Stimulated activated CD8-positive, alpha-beta memory T cell treated with anti-CD3 and anti-CD28 coated beads, Interleukin-4, amount 100 ng/mL, for 24 hours (primary cell): Measurements from ENCODE around the gene LSS.
A peak's percentile ranks its signal among the peaks of the same experiment; 100 is the strongest.
"Not testable (repeated sequence)": the region's sequence is repeated elsewhere in the genome, so short reads cannot be mapped to it uniquely, and the experiment has no call there.

Experiments
- DNase-seq: peaks from one replicate; pipeline ENCODE4 v3.0.0-alpha.2; 2020; ENCODE audit warnings: low read depth

Gene LSS

DNA sequence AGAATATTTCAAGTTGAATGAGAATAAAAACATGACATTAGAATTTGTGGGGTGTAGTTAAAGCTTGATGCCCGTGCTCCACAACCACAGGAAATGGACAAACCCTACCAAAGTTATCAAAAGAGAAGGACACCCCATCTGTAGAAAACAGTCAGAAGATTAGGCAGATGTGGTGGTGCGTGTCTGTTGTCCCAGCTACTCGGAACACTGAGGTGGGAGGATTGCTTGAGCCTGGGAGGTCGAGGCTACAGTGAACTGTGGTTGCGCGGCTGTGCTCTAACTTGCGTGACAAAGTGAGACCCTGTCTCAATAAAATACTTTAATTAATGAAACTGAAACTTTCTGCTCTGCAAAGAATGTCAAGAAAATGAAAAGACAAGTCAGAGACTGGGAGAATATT, 42.9 kb downstream of the LSS start:
- no peak for DNase-seq

DNA sequence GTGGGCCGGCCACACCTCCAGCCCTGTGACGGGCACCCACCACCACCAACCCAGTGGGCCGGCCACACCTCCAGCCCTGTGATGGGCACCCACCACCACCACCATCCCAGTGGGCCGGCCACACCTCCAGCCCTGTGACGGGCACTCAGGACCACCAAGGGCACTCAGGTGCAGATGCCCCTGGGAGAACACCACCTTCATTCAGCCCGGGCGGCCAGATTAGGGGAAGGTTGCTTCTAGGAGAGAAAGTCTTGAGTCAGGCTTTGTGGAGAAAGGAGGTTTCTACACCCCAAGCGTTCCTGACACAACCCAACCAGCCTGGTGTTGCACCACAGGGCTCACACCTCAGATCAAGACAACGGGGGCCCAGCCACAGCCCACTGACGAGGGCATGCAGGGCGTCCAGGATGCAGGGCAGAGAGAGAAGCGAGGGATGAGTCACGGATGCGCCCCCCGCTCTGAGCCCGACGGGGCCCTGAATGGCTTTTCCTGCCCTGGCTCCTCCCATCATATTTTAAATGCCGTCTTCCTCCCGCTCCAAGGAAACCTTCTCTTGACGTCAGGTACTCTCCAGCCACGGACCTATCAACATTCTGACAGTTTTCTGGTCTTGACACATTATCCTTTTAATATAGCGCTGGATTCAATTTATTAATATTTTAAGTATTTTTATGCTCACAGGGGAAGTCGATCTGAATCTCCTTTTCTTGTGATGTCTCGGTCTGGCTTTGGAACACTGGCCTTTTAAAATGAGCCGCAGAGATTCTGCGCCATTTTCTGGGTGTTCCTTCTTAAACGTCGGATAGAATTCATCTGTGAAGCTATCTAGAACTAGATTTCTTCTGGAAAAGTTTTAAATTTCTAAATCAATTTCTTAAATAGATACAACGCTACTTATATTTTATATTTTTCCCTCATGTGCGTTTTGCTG, 43.7 kb downstream of the LSS start:
- DNase-seq = peak; percentile 48

DNA sequence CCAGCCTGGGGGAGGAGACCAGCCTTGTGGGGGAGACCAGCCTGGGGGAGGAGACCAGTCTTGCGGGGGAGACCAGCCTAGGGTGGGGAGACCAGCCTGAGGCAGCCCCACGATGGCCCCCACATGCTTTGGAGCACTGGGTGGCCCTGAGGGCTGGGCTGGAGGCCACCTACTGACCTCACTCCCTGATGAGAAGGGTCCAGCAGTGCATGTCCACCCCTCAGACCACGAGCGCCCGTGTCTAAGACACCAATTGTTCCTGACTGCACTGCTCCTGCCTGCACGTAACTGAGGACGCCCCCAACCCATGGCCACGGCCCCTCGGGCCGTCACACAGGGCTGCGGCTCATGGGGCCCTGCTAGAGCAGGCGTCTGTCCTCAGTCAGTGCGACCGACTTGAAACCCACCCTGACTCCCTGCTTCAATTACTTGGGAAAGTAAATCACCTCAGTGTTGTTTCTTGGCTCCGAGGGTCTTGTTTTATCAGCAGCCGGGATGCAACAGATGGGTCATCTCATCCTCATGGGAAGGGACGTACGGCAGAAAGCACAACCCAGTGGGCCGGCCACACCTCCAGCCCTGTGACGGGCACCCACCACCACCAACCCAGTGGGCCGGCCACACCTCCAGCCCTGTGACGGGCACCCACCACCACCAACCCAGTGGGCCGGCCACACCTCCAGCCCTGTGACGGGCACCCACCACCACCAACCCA, 44.5 kb downstream of the LSS start, which contains the start of gene SPATC1L:
Gene SPATC1L (minus strand): TSS at position 550 of the 715 bp plus-strand sequence. CDS start 1,643 bp downstream, outside the sequence.
- DNase-seq = peak; percentile 20

DNA sequence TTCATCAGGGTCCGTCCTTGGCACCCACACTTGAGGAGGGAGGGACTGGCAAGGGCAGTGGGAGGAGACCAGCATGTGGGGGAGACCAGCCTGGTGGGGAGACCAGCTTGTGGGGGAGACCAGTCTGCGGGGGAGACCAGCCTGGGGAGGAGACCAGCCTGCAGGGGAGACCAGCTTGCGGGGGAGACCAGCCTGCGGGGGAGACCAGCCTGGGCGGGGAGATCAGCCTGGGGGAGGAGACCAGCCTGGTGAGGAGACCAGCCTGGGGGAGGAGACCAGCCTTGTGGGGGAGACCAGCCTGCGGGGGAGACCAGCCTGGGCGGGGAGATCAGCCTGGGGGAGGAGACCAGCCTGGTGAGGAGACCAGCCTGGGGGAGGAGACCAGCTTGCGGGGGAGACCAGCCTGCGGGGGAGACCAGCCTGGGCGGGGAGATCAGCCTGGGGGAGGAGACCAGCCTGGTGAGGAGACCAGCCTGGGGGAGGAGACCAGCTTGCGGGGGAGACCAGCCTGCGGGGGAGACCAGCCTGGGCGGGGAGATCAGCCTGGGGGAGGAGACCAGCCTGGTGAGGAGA, 45.2 kb downstream of the LSS start:
- not testable (repeated sequence) for DNase-seq

DNA sequence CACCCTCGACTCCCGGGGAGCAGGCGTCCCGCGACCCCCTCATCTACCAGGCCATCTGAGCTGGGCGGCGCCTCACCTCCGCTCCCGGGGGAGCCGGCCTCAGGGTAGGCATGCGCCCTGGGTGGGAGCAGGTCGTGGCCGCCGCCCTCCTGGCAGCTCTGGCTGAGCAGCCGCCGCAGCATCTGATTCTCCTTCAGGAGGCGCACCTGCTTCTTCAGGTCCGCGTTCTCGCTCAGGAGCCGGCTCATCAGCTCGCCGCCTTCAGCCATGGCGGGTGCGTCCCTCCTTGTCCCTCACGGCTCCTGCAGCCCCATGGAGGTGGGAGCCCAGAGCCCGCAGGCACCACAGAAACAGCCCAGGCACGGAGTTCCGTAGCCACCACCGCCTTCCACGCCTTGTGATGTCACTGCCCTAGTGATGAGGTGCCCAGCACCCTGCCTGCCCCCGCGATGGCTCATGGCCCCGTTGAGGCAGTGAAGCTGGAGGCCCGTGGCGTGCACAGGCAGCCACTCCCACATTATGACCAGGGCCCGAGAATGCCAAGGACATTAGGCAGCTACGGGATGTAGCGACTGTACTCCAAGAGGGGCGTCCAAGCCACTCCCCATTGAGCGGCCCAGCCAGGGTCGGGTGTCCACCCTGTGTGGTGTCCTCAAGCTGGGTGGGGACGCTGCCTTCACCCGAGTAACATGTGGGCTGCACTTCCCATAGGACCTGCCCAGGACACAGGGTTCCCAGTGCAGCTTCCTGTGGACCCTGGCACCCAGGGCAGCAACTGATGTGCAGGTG, 45.8 kb downstream of the LSS start:
- no peak for DNase-seq

DNA sequence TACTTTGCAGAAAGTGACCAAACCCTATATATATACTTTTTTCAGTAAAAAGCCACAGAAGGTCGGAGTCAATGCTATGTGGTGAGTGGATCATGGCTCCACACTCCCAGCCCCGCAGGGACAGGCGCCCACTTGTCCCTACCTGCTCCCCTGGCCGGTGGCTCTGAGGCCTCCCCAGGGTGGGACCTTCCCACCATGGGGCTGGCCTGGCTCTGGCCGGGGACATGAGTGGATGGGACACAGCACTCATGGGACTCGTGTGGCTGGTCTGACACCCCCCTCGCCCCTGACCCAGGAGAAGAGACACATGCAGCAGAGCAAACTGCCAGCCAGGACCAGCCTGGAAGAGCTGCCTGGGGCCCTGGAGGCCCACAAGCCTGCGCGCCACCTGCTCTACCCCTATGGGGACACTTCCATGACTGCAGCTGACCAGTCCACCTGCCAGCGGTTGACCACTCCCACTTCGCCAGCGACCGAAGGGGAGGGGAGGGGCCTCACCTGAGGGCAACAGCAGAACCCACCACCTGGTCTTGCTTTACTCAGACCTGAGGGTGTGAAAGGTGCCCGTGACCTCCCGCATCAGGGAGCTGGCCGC, 46.5 kb downstream of the LSS start:
- DNase-seq = no peak

DNA sequence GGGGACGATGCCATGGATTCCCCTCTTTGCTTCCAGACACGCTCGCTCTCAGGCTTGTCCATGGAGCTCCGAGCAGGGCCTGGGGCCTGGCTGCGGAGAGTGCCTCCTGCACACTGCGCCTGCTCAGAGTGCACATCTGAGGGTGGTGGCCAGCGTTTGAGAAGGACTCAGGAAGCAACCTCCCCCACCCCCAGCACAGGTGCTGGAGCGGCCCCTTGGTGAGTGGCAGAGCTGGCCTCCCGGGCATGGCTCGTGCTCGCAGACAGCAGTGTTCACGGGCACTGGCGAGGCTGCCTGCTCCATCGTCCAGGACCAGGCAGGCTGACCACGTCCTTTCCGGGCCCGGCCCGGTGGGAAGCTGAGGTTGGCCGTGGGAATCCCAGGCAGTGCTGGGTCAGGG, 47.1 kb downstream of the LSS start:
- no peak for DNase-seq

DNA sequence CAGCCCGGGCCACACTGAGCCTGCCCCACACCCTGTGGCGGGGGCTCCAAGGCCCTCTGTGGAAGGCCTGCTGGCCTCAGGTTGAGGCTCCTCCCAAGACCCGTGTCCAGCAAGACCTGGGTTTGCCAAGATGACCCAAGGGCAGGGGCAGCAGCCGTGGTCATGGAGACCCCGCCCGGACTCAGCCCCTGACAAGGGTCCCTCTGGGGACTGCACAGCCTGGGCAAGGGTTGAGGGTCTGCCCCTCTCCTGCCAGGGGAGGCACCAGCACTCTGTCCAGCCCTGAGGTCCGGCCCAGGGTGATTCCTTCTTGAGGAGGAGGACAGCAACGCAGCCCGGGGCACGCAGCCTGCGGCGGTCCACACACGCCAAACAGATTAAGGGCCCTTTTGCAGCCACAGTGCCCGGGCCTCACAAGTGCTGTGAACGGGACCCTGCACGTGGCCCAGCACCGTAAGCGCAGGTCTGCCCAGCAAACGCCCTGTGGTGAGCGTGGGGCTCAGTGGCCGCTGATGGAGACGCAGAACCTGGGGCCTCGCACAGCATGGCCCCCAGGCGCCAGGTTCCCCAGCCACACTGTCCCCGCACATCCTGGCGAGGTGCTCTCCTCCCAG, 47.7 kb downstream of the LSS start:
- DNase-seq = no peak

DNA sequence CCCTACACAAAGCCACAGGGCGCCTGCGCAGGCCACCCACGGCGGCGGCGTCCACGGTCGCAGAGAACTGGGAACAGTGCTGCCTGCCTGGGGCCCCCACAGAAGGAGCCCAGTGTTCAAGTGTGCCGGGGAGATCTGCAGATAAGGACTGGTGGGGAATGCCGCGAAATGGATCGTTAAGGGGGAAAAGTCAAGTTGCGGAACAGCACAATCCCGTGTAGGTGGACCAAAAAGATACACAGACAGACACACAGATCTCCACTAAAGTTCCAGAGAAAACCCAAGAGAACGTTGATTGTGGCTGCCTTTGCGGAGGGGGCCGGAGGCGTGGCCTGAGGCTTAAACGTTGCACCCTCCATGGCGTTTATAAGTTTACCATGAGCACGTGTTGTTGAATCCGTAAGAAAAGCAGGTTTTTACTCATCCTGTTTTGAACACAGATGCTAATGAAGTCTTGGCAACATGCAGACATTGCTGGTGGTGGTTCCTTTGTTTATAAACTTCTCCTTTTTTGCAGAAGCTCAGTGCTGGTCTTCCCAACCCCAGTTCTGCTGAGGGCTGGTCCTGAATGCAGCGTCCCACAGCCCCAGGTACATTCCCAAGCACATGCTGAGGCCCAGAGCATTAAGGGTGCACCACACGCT, 48.4 kb downstream of the LSS start:
- DNase-seq = no peak

DNA sequence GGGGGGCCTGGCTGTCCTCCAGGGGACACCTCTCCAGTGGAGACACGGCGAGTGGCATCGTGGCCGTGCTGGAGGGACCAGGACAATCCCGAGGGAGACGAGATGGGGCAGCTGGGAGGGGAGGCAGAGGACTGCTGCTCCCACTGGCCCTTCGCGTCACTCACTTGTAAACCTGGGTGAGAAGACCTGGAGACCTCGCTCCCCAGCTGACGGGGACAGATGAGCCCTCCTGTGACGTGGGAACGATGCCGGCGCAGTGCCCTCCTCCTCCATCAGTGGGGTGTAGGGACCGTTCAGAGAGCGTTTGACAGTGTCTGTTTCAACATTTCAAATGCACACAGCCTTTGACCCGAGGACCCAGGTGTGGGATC, 48.9 kb downstream of the LSS start:
- no peak for DNase-seq

DNA sequence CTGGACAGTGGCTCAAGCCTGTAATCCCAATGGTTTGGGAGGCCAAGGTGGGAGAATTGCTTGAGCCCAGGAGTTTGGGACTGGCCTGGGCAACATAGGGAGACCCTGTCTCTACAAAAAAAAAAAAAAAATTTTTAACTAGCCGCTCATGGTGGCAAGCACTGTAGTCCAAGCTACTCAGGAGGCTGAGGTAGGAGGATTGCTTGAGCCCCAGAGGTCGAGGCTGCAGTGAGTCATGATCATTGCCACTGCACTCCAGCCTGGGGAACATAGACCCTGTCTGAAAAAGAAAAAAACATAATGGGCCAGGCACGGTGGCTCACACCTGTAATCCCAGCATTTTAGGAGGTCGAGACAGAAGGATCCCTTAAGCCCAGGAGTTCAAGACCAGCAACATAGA, 49.6 kb downstream of the LSS start:
- no peak for DNase-seq

DNA sequence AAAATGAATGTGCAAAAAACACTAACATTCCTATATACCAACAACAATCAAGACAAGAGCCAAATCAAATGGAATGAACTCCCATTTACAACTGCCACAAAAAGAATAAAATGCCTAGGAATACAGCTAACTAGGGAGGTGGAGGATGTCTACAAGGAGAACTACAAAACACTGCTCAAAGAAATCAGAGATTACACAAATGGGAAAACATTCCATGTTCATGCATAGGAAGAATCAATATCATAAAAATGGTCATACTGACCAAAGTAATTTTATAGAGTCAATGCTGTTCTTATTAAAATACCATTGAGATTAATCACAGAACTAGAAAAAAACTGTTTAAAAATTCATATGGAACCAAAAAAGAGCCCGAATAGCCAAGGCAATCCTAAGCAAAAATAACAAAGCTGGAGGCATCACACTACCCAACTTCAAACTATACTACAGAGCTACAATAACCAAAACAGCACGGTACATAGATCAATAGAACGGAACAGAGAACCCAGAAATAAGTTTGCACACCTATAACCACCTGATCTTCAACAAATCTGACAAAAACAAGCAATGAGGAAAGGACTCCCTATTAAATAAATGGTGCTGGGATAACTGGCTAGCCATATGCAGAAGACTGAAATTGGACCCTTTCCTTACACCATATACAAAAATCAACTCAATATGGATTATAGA, 52.0 kb downstream of the LSS start:
- not testable (repeated sequence) for DNase-seq

DNA sequence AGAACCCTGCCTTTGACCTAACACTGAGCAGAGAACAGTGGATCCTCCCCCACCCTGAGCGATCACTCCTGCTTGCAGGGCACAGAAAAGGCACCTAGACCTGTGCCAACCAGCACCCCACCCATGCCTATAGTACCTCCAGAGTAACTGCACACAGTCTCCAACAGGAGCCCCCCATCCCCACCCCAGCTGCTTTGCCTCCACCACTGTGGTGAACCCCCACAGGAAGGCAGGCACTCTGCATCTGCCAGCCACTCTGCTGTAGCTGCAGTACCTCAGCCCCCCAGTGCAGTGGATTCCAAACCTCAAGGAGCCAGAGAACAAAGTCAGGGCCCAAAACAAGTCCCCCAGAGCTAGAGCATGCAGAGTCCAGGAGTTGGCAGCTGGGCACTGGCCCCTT, 55.0 kb downstream of the LSS start:
- DNase-seq = no peak

DNA sequence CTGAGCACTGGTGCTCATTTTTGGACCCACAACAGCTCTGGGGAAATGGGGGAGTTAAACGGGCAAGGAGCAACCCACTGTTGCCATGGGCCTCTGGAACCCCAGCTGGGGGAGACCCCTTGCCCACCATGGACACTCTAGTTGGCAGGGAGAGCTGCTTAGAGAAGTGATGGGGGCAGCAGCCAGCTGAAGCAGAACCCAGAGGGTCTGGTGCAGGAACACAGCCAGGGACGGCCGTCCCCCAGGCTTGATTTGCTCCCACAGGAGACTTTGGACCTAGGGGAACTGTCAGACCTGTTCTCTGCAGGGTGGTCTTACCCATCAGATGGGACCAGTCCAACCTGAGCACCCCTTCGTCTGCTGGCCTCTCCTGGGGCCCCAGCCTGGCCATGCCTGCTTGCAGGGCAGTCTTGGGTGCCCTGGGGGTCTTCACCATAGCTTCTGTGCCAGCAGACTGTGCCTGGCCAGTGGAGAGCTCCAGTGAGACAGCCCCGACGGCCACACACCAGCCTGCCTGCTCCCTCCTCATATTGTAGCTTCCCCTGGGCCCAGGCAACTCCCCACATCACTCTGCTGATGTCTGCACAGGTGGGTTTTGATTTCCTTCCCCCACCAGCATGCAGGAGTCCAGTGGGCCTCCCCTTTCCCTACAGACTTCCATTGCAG, 55.6 kb downstream of the LSS start:
- no peak for DNase-seq

DNA sequence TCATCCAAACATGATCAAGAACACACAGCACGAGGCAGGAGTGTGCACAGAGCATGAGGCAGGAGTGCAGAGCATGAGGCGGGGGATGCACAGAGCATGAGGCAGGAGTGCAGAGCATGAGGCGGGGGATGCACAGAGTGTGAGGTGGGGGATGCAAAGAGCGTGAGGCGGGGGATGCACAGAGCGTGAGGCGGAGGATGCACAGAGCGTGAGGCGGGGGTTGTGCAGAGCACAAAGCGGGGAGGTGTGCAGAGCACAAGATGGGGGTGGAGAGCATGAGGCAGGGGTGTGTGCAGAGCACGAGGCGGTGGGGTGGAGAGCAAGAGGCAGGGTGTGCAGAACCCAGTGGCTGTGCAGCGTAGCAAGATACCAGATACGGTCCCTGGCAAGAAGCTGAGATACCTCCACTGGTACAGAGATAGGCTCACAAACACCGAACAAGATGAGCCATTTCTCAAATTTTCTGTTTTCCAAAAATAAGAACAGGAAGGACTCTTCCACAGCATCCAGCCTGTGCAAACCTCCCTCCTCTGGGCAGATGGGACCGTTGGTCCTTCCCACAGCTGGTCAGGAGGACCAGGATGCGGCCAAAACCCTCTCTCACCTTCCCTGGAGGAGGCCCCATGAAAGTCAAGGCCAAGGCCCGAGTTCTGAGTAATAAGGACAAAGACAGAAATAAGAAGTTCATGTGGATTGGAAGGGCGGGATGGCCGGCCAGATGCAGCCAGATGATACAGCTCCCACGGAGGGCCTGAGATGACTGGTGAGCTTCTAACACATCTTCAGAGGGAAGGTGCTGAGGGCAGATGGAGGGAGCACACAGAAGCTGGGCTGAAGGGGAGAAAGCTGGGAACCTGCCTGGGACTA, 56.3 kb downstream of the LSS start:
- DNase-seq = no peak

DNA sequence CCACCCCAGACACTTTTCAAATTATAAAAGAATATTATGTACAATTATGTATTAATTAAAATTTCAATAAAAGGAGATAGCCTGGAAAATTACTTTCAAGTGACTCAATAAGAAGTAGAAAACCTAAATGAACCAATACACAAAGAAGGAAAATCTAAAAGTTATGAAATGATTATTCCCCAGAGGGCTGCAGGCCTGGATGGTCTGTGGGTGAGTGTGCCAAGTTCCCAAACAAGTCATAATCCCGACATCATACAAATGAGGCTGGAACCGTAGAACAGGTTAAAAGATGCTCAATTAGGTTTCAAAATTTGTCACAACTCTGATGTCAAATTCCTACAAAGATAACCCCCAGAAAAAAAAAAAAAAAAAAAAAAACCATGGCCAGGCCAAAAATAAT, 57.0 kb downstream of the LSS start:
- DNase-seq = no peak

DNA sequence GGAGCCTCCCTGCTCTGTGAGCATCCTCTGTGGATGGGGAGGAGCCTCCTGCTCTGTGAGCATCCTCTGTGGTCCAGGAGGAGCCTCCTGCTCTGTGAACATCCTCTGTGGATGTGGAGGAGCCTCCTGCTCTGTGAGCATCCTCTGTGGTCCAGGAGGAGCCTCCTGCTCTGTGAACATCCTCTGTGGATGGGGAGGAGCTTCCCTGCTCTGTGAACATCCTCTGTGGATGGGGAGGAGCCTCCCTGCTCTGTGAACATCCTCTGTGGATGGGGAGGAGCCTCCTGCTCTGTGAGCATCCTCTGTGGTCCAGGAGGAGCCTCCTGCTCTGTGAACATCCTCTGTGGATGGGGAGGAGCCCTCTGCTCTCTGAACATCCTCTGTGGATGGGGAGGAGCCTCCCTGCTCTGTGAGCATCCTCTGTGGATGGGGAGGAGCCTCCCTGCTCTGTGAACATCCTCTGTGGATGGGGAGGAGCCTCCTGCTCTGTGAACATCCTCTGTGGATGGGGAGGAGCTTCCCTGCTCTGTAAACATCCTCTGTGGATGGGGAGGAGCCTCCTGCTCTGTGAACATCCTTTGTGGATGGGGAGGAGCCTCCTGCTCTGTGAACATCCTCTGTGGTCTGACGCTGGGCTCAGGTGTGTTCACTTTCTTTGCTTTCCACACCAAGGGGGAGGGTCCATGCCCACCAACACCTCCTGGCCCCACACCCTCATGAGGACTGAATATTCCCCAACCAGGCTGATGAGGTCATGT, 58.0 kb downstream of the LSS start:
- DNase-seq = not testable (repeated sequence)
